Keratinocyte (primary cell): ENCODE data around the gene CREB3L2.

ENCODE experiments used
- CTCF ChIP-seq, 3 experiments: IDR thresholded peaks in 1 of 3; conservative IDR thresholded peaks in 1 of 3; optimal IDR thresholded peaks in 1 of 3; 2 replicates in 2 of 3; 3 replicates in 1 of 3; pipeline versions ENCODE3 to v1.5.1; 2011; ENCODE audit warnings: low read length in 3 of 3, mild to moderate bottlenecking in 3 of 3, moderate library complexity in 2 of 3, control low read depth in 1 of 3, inconsistent platforms in 1 of 3; ENCODE audit not compliant: insufficient read depth in 2 of 3; ENCODE audit errors: extremely low read depth in 1 of 3
- EZH2 ChIP-seq: IDR thresholded peaks from one replicate; pipeline ENCODE4 v1.6.1; 2012; ENCODE audit warnings: inconsistent platforms, mild to moderate bottlenecking, low read length, moderate library complexity

- TF ChIP-seq CTCF (optimal IDR thresholded peaks at IDR 0.05 in 1 of 3, IDR thresholded peaks at IDR 0.05 in 1 of 3, conservative IDR thresholded peaks at IDR 0.05 in 1 of 3; ENCODE audit: extremely low read depth in 1 of 3, insufficient read depth in 2 of 3, low read length in 3 of 3) (no peak), EZH2 (no peak)
Observed at GRCh38 chr7:137981175-137981574, 20.7 kb downstream of the CREB3L2 start.
